Measurements from ENCODE around the gene NCOA5.

- TF ChIP-seq YY1 (IDR thresholded peaks at IDR 0.05; ENCODE audit: insufficient read depth, insufficient read length) (no peak), ZNF274 (IDR thresholded peaks at IDR 0.05; ENCODE audit: low read depth, low read length) (no peak)
These were observed 28.1 kb upstream of the NCOA5 start, which contains the start of gene CD40 for GRCh38 chr20:46117704-46118467.

All from NT2/D1 (cell line).